WI38 (cell line): ENCODE results near the gene PUS10.

Source experiments
- H3K4me3 ChIP-seq: 2 replicates; pipeline ENCODE4 v1.5.1; 2011; ENCODE audit warnings: low read depth, mild to moderate bottlenecking, control low read depth, low read length
- CTCF ChIP-seq: IDR thresholded peaks from 2 replicates; pipeline ENCODE4 v1.5.1; 2012; ENCODE audit warnings: low read depth, mild to moderate bottlenecking, control low read depth, low read length

PUS10 gene

GRCh38 chr2:60965499-60965785 is 52.6 kb downstream of the PUS10 start:
- TF ChIP-seq CTCF = no peak
- H3K4me3 ChIP-seq = no peak overlapping the region

GRCh38 chr2:60964651-60965498 is 53.2 kb downstream of the PUS10 start:
- TF ChIP-seq CTCF = no peak
- H3K4me3 ChIP-seq = no peak overlapping the region

- H3K4me3 ChIP-seq = no peak overlapping the region
Measured at GRCh38 chr2:60963190-60963589, 54.9 kb downstream of the PUS10 start.

GRCh38 chr2:60962528-60962927 is 55.5 kb downstream of the PUS10 start:
- no peak for TF ChIP-seq CTCF
- no peak overlapping the region for H3K4me3 ChIP-seq

More at GRCh38 chr2:60963190-60963589, 54.9 kb downstream of the PUS10 start:
- TF ChIP-seq CTCF = no peak

- no peak overlapping the region for H3K4me3 ChIP-seq
- no peak for TF ChIP-seq CTCF
Measured at GRCh38 chr2:60961457-60961856, 56.6 kb downstream of the PUS10 start.

GRCh38 chr2:60960706-60961105 is 57.3 kb downstream of the PUS10 start:
- no peak for TF ChIP-seq CTCF

GRCh38 chr2:60959501-60959900 is 58.6 kb downstream of the PUS10 start:
- no peak for TF ChIP-seq CTCF
- H3K4me3 ChIP-seq = no peak overlapping the region

More at GRCh38 chr2:60960706-60961105, 57.3 kb downstream of the PUS10 start:
- no peak overlapping the region for H3K4me3 ChIP-seq
